Endothelial cell of umbilical vein (primary cell): ENCODE measurements around the gene FLT1. TPM values are rescaled to one million over a fixed set of nuclear protein-coding genes. Genes with fewer than 3 reads are reported as not detected.

Source experiments
- BruUV-seq: library from RNA; stranded (reverse); fragments of 400-500 nt; replicated peaks from 2 replicates; lab custom pipeline; 2021; lab: Mats Ljungman, UMichigan
- CTCF ChIA-PET: fragments of 300-600, 350-600 bp; sonication (Branson Sonifier 250); formaldehyde crosslinking; loops from one replicate; lab custom pipeline; 2021; ENCODE audit warnings: antibody characterized with exemption, inconsistent platforms; lab: Charles Lee
- POLR2A ChIA-PET: fragments of 300-600, 350-600 bp; sonication (Branson Sonifier 250); formaldehyde crosslinking; loops from one replicate; lab custom pipeline; 2021; ENCODE audit warnings: antibody characterized with exemption, inconsistent platforms; lab: Charles Lee
- DNase-seq: peaks from one replicate; pipeline ENCODE4 v3.0.0-alpha.2; 2011; ENCODE audit warnings: low read depth, low spot score
- FAIRE-seq: peaks from 2 replicates; lab custom pipeline; 2011; peaks lifted over from hg19 to GRCh38; lab: Jason Lieb, UNC
- H2AFZ ChIP-seq: 2 replicates; pipeline ENCODE4 v1.6.0; 2012; ENCODE audit warnings: low read depth, low read length, control low read depth, inconsistent platforms
- H3K27ac ChIP-seq: 2 replicates; pipeline ENCODE4 v1.5.1; 2011; ENCODE audit warnings: low read depth, mild to moderate bottlenecking, control low read depth, low read length, moderate library complexity; ENCODE audit not compliant: insufficient read depth
- H3K27me3 ChIP-seq, 2 experiments: 2 replicates each; pipeline versions ENCODE4 v1.6.0 to v1.6.1; 2011; ENCODE audit warnings: low read length in 2 of 2, mixed read lengths in 1 of 2; ENCODE audit not compliant: control insufficient read depth in 2 of 2, insufficient read depth in 2 of 2
- H3K36me3 ChIP-seq, 2 experiments: 2 replicates in 1 of 2; 3 replicates in 1 of 2; pipeline ENCODE4 v1.5.1; 2011; ENCODE audit warnings: low read length in 2 of 2, mild to moderate bottlenecking in 1 of 2, moderate library complexity in 1 of 2; ENCODE audit not compliant: control insufficient read depth in 2 of 2, insufficient read depth in 2 of 2; ENCODE audit errors: extremely low read depth in 1 of 2
- H3K4me1 ChIP-seq: 3 replicates; pipeline ENCODE4 v1.5.1; 2011; ENCODE audit warnings: mild to moderate bottlenecking, low read length; ENCODE audit not compliant: control insufficient read depth, insufficient read depth; ENCODE audit errors: extremely low read depth
- H3K4me2 ChIP-seq: 2 replicates; pipeline ENCODE4 v1.6.1; 2011; ENCODE audit warnings: low read length, control low read depth, mixed read lengths; ENCODE audit not compliant: insufficient read depth
- H3K4me3 ChIP-seq, 3 experiments: fragments of 200-600 bp in 1 of 3; sonication (generic), shearing (Covaris generic) in 1 of 3; replicated peaks in 1 of 3; 2 replicates each; pipeline ENCODE4 v1.5.1; 2011 to 2016; ENCODE audit warnings: control low read depth in 3 of 3, low read length in 3 of 3, mild to moderate bottlenecking in 2 of 3, inconsistent platforms in 1 of 3, low read depth in 1 of 3, moderate library complexity in 1 of 3; ENCODE audit not compliant: insufficient read depth in 1 of 3
- H3K79me2 ChIP-seq: 2 replicates; pipeline ENCODE4 v1.6.0; 2012; ENCODE audit warnings: low read length, inconsistent platforms; ENCODE audit not compliant: control insufficient read depth, insufficient read depth
- H3K9ac ChIP-seq: replicated peaks from 2 replicates; pipeline ENCODE3; 2011; ENCODE audit warnings: low read length, control low read depth; ENCODE audit not compliant: insufficient read depth; ENCODE audit errors: extremely low read depth
- H3K9me1 ChIP-seq: replicated peaks from 3 replicates; pipeline ENCODE4 v1.6.0; 2011; ENCODE audit warnings: mild to moderate bottlenecking, low read length; ENCODE audit not compliant: control insufficient read depth, insufficient read depth; ENCODE audit errors: extremely low read depth
- H3K9me3 ChIP-seq: replicated peaks from 2 replicates; pipeline ENCODE4 v1.5.1; 2012; ENCODE audit warnings: low read length, inconsistent platforms; ENCODE audit not compliant: control insufficient read depth, insufficient read depth
- H4K20me1 ChIP-seq: replicated peaks from 2 replicates; pipeline ENCODE3; 2011; ENCODE audit warnings: mild to moderate bottlenecking, low read length; ENCODE audit not compliant: control insufficient read depth, insufficient read depth; ENCODE audit errors: extremely low read depth
- GATA2 ChIP-seq: IDR thresholded peaks from 2 replicates; pipeline ENCODE4 v1.7.0; 2011; ENCODE audit warnings: low read depth, mild to moderate bottlenecking, moderate library complexity, mixed read lengths, low read length; ENCODE audit not compliant: insufficient read length, insufficient read depth
- JUN ChIP-seq: IDR thresholded peaks from 2 replicates; pipeline ENCODE4 v1.6.1; 2011; ENCODE audit warnings: borderline replicate concordance, low read depth; ENCODE audit not compliant: insufficient read length, insufficient read depth
- MYC ChIP-seq: IDR thresholded peaks from one replicate; pipeline ENCODE4 v1.6.1; 2011; ENCODE audit warnings: mild to moderate bottlenecking, low read depth, low read length
- POLR2A ChIP-seq: IDR thresholded peaks from 2 replicates; pipeline ENCODE4 v1.6.1; 2012; ENCODE audit warnings: low read depth, mild to moderate bottlenecking, control low read depth, low read length
- POLR2AphosphoS5 ChIP-seq: IDR thresholded peaks from 2 replicates; pipeline ENCODE4 v1.6.1; 2012; ENCODE audit warnings: low read depth, mild to moderate bottlenecking, control low read depth, low read length, moderate library complexity; ENCODE audit not compliant: insufficient read depth
- dilution Hi-C: fragments of 300-500 bp; cut with MboI; formaldehyde crosslinking; loops from one replicate; pipeline ENCODE4 v1.15.0; 2019; ENCODE audit warnings: low sequenced_read_pairs; ENCODE audit not compliant: extremely low pct_ligation_motif_present
- intact Hi-C: fragments of 100-400 bp; cut with micrococcal nuclease; formaldehyde crosslinking; loops from one replicate; pipeline ENCODE4 v1.10.0; 2022
- polyA plus RNA-seq, 4 experiments: library from polyadenylated mRNA; depleted of rRNA in 3 of 4; stranded (reverse) in 3 of 4; unstranded in 1 of 4; fragments of >200 nt; gene quantifications; 2 replicates each; pipeline versions ENCODE4 v1.2.1 to v1.2.3, GENCODE V29; 2011 to 2012; ENCODE audit warnings: missing spikeins in 1 of 4
- total RNA-seq: library from RNA; stranded (reverse); gene quantifications from 2 replicates; pipeline ENCODE4 v1.2.3, GENCODE V29; 2021

Gene FLT1
- total and polyA plus RNA-seq, 2 donors (not counting 3 experiments of a cell fraction or from before 2014, with no cell fraction given), result 16.0 to 104 TPM

- Histone ChIP-seq H3K4me1 (peaks cover 28% of the 10 kb centered on the region), H2AFZ (peak overlapping the region; percentile 0), H3K4me2 (peak overlapping the region; percentile 41), H3K27ac (peak overlapping the region; percentile 58), H3K79me2 (peaks cover 14% of the 10 kb centered on the region), H3K9me3 (no peaks in the 10 kb centered on the region), H3K36me3 (peaks cover 2 to 3% of the 10 kb centered on the region in 2 experiments), H3K9me1 (no peaks in the 10 kb centered on the region), H3K4me3 (peak overlapping the region in 1 of 3 experiments; percentile 1), H4K20me1 (no peaks in the 10 kb centered on the region), H3K27me3 (no peaks in the 10 kb centered on the region), H3K9ac (peak overlapping the region; percentile 27)
- dilution Hi-C loops, result no loop called here
- intact Hi-C loops, result loop anchor here (1.0 kb wide), 4 partner anchors 10 to 43 kb away; no protein-coding TSS in a partner anchor
- no TSS peak for BruUV-seq
- DNase-seq (peak; percentile 92), FAIRE-seq (peak; percentile 73)
- ChIA-PET POLR2A (interaction anchor here (0.8 to 1.5 kb wide), 3 partner anchors 12 to 43 kb away, joined by 3 to 5 read pairs (median 4); partner anchors contain the start of gene FLT1), CTCF (interaction anchor here (0.8 to 2.5 kb wide), 11 partner anchors 11 to 140 kb away, joined by 3 to 12 read pairs (median 4); no protein-coding TSS in a partner anchor)
- TF ChIP-seq POLR2AphosphoS5 (peak; percentile 17), MYC (no peak), JUN (no peak), GATA2 (peak; percentile 39), POLR2A (no peak)
Observed at GRCh38 chr13:28451482-28452217, 43.3 kb downstream of the FLT1 start.
